ENCODE data around the gene PCDHGA3.

- TF ChIP-seq CTCF (conservative IDR thresholded peaks at IDR 0.05; ENCODE audit: low read depth, low read length) = peak; percentile 59
- no peak for TF ChIP-seq EZH2 (IDR thresholded peaks at IDR 0.05; ENCODE audit: borderline replicate concordance, low read depth, low read length, poor library complexity, severe bottlenecking)
Observed at GRCh38 chr5:141359790-141360426, 16.3 kb downstream of the PCDHGA3 start, which contains the start of gene PCDHGB2.

All from A673 (cell line).